GM10248 (cell line): Measurements from ENCODE around the gene NLRC5.

Source experiments
- CTCF ChIA-PET: fragments of 300-600 bp; sonication (Branson Sonifier 250); formaldehyde crosslinking; extraction: SDS; loops from one replicate; lab custom pipeline; 2021; ENCODE audit warnings: antibody characterized with exemption; lab: Yijun Ruan, JAX
- POLR2A ChIA-PET: fragments of 350-650 bp; sonication (Branson Sonifier 250); formaldehyde crosslinking; extraction: SDS; loops from one replicate; lab custom pipeline; 2020; ENCODE audit warnings: antibody characterized with exemption; lab: Yijun Ruan, JAX
- DNase-seq: peaks from one replicate; pipeline ENCODE4 v3.0.0; 2012; ENCODE audit errors: extremely low spot score
- CTCF ChIP-seq: IDR thresholded peaks from 2 replicates; pipeline ENCODE4 v1.5.1; 2012; ENCODE audit warnings: mild to moderate bottlenecking, low read depth; ENCODE audit errors: extremely low read depth, missing control alignments, control extremely low read depth

NLRC5 gene

GRCh38 chr16:56950051-56950450 is 39.3 kb upstream of the NLRC5 start:
- ChIA-PET CTCF (interaction anchor here (1.1 to 12.7 kb wide), 6 partner anchors 8 to 96 kb away, joined by 3 to 209 read pairs (median 6); partner anchors contain the start of gene CETP), POLR2A (interaction anchor here (0.8 to 2.9 kb wide), 4 partner anchors 8 to 76 kb away, joined by 3 to 15 read pairs (median 5); partner anchors contain the start of gene HERPUD1)
- no peak for DNase-seq
- no peak for TF ChIP-seq CTCF

- ChIA-PET CTCF (interaction anchor here (1.0 to 12.7 kb wide), 8 partner anchors 8 to 95 kb away, joined by 3 to 209 read pairs (median 6); partner anchors contain the start of gene CETP), POLR2A (interaction anchor here (0.8 to 2.9 kb wide), 5 partner anchors 9 to 76 kb away, joined by 3 to 15 read pairs (median 4); partner anchors contain the start of gene HERPUD1)
- TF ChIP-seq CTCF = no peak
- no peak for DNase-seq
Measured at GRCh38 chr16:56950455-56950854, 38.9 kb upstream of the NLRC5 start.

GRCh38 chr16:56950881-56951771 is 38.2 kb upstream of the NLRC5 start:
- ChIA-PET CTCF (interaction anchor here (0.7 to 12.7 kb wide), 15 partner anchors 9 to 92 kb away, joined by 3 to 209 read pairs (median 4); partner anchors contain the start of gene CETP), POLR2A (interaction anchor here (1.0 to 2.9 kb wide), 5 partner anchors 9 to 77 kb away, joined by 3 to 15 read pairs (median 5); partner anchors contain the start of gene HERPUD1)
- DNase-seq = peak; percentile 78
- peak; percentile 75 for TF ChIP-seq CTCF

GRCh38 chr16:56953006-56953405 is 36.4 kb upstream of the NLRC5 start:
- CTCF ChIA-PET = interaction anchor here (1.2 to 12.7 kb wide), 6 partner anchors 9 to 90 kb away, joined by 3 to 209 read pairs (median 6); partner anchors contain the start of gene CETP

GRCh38 chr16:56956076-56956475 is 33.3 kb upstream of the NLRC5 start:
- POLR2A ChIA-PET = no interaction called here
- no peak for TF ChIP-seq CTCF
- CTCF ChIA-PET = interaction anchor here (1.1 to 12.7 kb wide), 3 partner anchors 9 to 89 kb away, joined by 4 to 209 read pairs (median 54); partner anchors contain the start of gene CETP
- DNase-seq = no peak

More at GRCh38 chr16:56953006-56953405, 36.4 kb upstream of the NLRC5 start:
- POLR2A ChIA-PET = interaction anchor here (2.9 kb wide), 1 partner anchor 21 kb away, joined by 15 read pairs; the partner anchor contains the start of gene HERPUD1
- no peak for TF ChIP-seq CTCF
- no peak for DNase-seq

GRCh38 chr16:56956756-56957155 is 32.6 kb upstream of the NLRC5 start:
- CTCF ChIA-PET = interaction anchor here (7.8 to 12.7 kb wide), 2 partner anchors 10 to 90 kb away, joined by 54 to 209 read pairs; partner anchors contain the start of gene CETP
- no peak for TF ChIP-seq CTCF
- POLR2A ChIA-PET = no interaction called here
- no peak for DNase-seq
